HG03159 (cell line): ENCODE results near the gene CMC2.

Source experiments
- ATAC-seq: cut with Tn5 transposase; IDR thresholded peaks from one replicate; pipeline ENCODE4 v1.9.1; 2021; ENCODE audit warnings: mild to moderate bottlenecking, moderate library complexity; ENCODE audit not compliant: unreplicated experiment

CMC2 gene

DNA sequence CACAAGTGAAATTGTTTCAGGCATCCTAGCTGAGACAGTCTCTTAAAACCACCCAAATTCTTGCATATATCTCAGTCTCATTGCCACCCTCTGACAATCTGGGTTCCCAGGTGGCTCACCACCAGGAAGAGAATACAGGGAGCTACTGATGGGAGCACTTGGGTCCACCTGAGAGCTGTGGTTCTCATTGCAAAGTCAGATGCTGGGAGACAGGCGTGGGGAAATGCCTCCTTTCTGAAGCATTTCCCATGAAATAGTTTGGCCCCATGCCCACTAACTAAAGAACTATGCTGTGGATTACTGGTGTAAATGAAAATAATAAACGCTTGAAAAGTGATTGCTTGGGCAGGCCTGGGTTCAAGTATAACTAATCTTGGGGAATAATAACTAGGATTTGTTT, 70.3 kb downstream of the CMC2 start:
- ATAC-seq = no peak

DNA sequence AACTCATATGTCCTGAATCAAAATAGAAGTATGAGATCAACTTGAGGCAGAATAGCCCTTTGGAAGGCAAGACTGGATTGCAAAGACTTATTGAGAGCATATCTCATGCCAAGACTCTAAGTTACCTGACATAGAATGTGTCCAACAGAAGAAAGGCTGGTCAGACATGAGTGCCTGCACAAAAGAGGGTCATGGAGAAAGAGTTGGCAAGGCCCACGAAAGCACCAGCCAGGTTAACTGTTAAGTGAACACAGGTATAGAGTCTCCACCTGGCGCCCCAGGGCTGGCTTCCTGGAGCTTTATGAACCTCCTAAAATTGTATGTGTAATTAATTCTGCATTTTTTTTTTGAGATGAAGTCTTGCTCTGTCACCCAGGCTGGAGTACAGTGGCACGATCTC, 71.0 kb downstream of the CMC2 start:
- ATAC-seq = no peak

DNA sequence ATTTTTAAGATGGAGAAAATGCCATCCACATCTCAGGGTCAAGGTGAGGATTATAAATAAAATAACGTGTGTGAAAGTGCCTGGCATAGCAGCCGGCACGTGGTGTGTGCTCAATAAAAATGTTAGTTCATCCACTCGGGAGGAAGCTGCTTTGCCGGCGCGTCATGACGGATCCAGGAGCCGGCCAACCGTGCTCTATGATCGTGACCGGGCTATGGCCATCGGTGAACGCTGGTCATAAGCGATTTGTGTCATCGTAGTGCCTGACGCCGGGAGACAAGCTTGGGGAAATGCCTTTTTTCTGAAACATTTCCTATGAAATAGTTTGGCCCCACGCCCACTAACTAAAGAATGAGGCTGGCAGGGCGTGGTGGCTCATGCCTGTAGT, 74.0 kb downstream of the CMC2 start:
- ATAC-seq = no peak

DNA sequence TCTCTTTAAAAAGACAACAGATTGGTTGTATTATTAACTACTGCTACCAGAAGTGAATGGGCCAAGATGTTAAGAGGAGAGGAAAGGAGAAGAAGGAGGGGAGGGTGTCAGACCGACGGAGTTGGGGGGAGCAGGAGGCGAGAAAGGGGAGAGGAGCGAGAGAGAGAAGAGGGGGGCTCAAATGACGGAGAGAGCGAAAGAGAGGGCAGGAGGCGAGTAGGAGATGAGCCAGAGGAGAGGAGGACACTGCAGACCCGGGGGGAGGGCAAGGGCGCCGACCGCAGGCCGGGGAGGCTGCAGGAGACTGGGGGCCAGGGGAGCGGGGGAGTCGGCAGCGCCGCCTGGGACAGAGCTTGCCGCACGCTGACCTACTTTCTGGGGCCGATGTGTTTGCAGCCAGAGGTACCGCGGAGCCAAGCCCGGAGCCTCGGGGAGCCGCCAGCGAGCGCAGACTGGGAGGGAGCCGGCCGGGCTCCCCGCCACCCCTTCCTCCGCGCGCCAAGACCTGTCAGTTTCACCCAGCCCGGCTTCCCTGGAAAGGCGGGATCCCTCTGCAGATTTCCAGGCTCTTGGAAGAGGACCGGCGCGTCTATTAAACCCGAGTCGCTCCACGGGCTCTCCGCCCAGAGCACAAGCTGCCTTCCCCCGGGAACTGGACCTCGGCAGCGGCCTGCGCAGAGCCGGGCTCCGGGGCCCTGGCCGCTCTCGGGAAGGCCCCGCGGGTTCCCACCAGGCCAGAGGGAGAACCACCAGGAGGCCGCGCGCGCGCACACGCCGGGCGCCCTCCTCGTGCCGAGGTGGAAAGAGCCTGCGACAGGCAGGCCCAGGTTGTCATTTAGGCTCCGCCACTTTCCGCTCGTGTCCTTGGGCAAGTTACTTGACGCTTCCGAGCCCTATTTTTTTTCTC, 74.6 kb downstream of the CMC2 start:
- ATAC-seq = no peak

DNA sequence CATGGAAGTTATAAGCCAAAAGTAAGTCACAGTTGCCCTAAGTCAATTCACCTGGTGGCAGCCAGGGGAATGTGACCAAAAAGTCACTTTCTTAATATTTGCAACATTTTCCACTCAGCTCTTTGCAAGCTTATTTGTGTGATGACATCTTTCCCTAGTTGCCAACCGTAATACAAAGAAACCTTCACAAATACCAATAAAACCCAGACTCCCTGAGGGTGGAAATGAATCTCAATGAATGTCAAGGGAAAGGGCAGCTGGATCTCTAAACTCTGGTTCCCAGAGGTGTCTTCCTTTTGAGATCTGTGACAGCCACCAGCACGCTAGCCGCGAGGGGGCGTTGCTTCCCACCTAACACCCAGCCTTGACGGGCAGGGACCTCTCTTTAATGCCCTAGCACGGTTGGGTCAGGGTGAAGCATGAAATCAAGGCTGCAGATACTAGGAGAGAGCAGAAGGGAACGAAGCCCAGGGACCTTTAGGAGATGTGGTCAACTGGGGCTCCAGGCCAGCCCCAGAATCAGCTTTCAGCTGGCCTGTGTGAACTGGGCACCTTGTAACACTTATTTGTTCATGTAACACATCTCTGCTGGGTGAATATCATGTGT, 82.2 kb downstream of the CMC2 start:
- peak; percentile 53 for ATAC-seq

DNA sequence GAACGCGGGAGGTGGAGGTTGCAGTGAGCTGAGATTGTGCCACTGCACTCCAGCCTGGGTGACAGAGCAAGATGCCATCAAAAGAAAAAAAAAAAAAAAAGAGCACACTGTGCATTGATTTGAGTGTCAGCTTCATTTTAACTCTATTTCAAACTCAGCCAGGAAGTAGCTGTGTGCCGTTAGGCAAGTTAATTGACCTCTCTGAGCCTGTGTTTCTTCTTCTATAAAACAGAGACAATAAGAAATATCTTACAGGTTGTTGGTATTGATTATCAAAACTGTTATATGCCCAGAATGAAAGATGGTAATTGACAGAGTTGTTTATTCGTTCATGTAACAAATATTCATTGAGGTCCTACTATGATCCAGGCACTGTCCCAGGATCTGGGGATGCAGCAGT, 83.3 kb downstream of the CMC2 start:
- no peak for ATAC-seq
